H9 (cell line): Measurements from ENCODE around the gene HYI. TPM values are rescaled to one million over a fixed set of nuclear protein-coding genes. Genes with fewer than 3 reads are reported as not detected.
A peak's percentile ranks its signal among the peaks of the same experiment; 100 is the strongest.

ENCODE experiments used
- DNase-seq: peaks from one replicate; pipeline ENCODE4 v3.0.0-alpha.2; 2017
- H2AFZ ChIP-seq: one replicate; pipeline ENCODE4 v1.6.1; 2013; ENCODE audit warnings: mild to moderate bottlenecking, low read length, control low read depth, moderate library complexity
- H2AK5ac ChIP-seq: 2 replicates; pipeline ENCODE4 v1.6.1; 2013; ENCODE audit warnings: low read length, control low read depth, mixed read lengths; ENCODE audit not compliant: insufficient read length
- H2BK120ac ChIP-seq: one replicate; pipeline ENCODE4 v1.6.1; 2013; ENCODE audit warnings: low read depth, mild to moderate bottlenecking, low read length, control low read depth, inconsistent platforms; ENCODE audit not compliant: poor library complexity, severe bottlenecking
- H2BK12ac ChIP-seq: 2 replicates; pipeline ENCODE4 v1.6.1; 2013; ENCODE audit warnings: low read length, control low read depth, mixed read lengths, low read depth; ENCODE audit not compliant: insufficient read length
- H2BK15ac ChIP-seq: 2 replicates; pipeline ENCODE4 v1.6.1; 2013; ENCODE audit warnings: low read depth, low read length, control low read depth
- H2BK20ac ChIP-seq: one replicate; pipeline ENCODE4 v1.6.1; 2013; ENCODE audit warnings: low read depth, mild to moderate bottlenecking, low read length, control low read depth, inconsistent platforms; ENCODE audit not compliant: poor library complexity, severe bottlenecking
- H2BK5ac ChIP-seq: 2 replicates; pipeline ENCODE4 v1.6.1; 2013; ENCODE audit warnings: low read length, control low read depth, mixed read lengths; ENCODE audit not compliant: insufficient read length
- H3K14ac ChIP-seq: 2 replicates; pipeline ENCODE4 v1.6.1; 2013; ENCODE audit warnings: low read length, control low read depth; ENCODE audit not compliant: insufficient read depth
- H3K18ac ChIP-seq: 2 replicates; pipeline ENCODE4 v1.6.1; 2013; ENCODE audit warnings: low read depth, mild to moderate bottlenecking, mixed read lengths, low read length, control low read depth; ENCODE audit not compliant: insufficient read length
- H3K23ac ChIP-seq: 2 replicates; pipeline ENCODE4 v1.6.1; 2013; ENCODE audit warnings: low read length, control low read depth, mixed read lengths, low read depth; ENCODE audit not compliant: insufficient read length
- H3K23me2 ChIP-seq: 2 replicates; pipeline ENCODE4 v1.6.1; 2013; ENCODE audit warnings: low read depth, mild to moderate bottlenecking, mixed read lengths, low read length, control low read depth; ENCODE audit not compliant: insufficient read length, poor library complexity, severe bottlenecking
- H3K27ac ChIP-seq: 2 replicates; pipeline ENCODE4 v1.5.1; 2013; ENCODE audit warnings: low read length, control low read depth, mixed read lengths, low read depth; ENCODE audit not compliant: insufficient read length
- H3K27me3 ChIP-seq: 2 replicates; pipeline ENCODE4 v1.6.1; 2013; ENCODE audit warnings: low read length, control low read depth, inconsistent platforms; ENCODE audit not compliant: insufficient read depth
- H3K4ac ChIP-seq: 2 replicates; pipeline ENCODE4 v1.6.1; 2013; ENCODE audit warnings: low read depth, mild to moderate bottlenecking, control low read depth, inconsistent platforms, low read length, moderate library complexity
- H3K4me1 ChIP-seq: 2 replicates; pipeline ENCODE4 v1.6.1; 2013; ENCODE audit warnings: low read length, control low read depth, inconsistent platforms; ENCODE audit not compliant: insufficient read depth
- H3K4me2 ChIP-seq: 2 replicates; pipeline ENCODE4 v1.6.1; 2013; ENCODE audit warnings: low read length, control low read depth, mixed read lengths; ENCODE audit not compliant: insufficient read length, insufficient read depth
- H3K56ac ChIP-seq: 2 replicates; pipeline ENCODE4 v1.6.1; 2013; ENCODE audit warnings: low read depth, mild to moderate bottlenecking, mixed read lengths, low read length, control low read depth; ENCODE audit not compliant: insufficient read length
- H3K79me1 ChIP-seq: 2 replicates; pipeline ENCODE4 v1.6.1; 2013; ENCODE audit warnings: low read depth, mild to moderate bottlenecking, moderate library complexity, low read length, control low read depth, inconsistent platforms; ENCODE audit not compliant: insufficient read depth, poor library complexity, severe bottlenecking
- H3K79me2 ChIP-seq: 2 replicates; pipeline ENCODE4 v1.6.1; 2013; ENCODE audit warnings: low read length, control low read depth, inconsistent platforms; ENCODE audit not compliant: insufficient read depth
- H3K9ac ChIP-seq: 2 replicates; pipeline ENCODE4 v1.6.1; 2013; ENCODE audit warnings: low read length, control low read depth, mixed read lengths; ENCODE audit not compliant: insufficient read length; ENCODE audit errors: extremely low read depth
- H3K9me3 ChIP-seq: one replicate; pipeline ENCODE4 v1.6.1; 2013; ENCODE audit warnings: low read depth, low read length, inconsistent platforms; ENCODE audit not compliant: control insufficient read depth
- H3T11ph ChIP-seq: one replicate; pipeline ENCODE4 v1.6.1; 2013; ENCODE audit warnings: mild to moderate bottlenecking, low read length, control low read depth, inconsistent platforms
- H4K20me1 ChIP-seq: one replicate; pipeline ENCODE4 v1.6.1; 2013; ENCODE audit not compliant: control insufficient read depth, insufficient read length, insufficient read depth
- H4K5ac ChIP-seq: 2 replicates; pipeline ENCODE4 v1.6.1; 2013; ENCODE audit warnings: low read depth, mild to moderate bottlenecking, mixed read lengths, low read length, control low read depth; ENCODE audit not compliant: insufficient read length
- H4K8ac ChIP-seq: replicated peaks from 2 replicates; pipeline ENCODE4 v1.6.1; 2013; ENCODE audit warnings: low read length, control low read depth, mixed read lengths, low read depth; ENCODE audit not compliant: insufficient read length
- H4K91ac ChIP-seq: 2 replicates; pipeline ENCODE4 v1.6.1; 2013; ENCODE audit warnings: low read depth, mild to moderate bottlenecking, moderate library complexity, mixed read lengths, low read length, control low read depth; ENCODE audit not compliant: insufficient read length
- H3K27ac Mint-ChIP-seq, 3 experiments: 2 replicates in 2 of 3; 3 replicates in 1 of 3; pipeline ENCODE4 v1.8.0; 2020 to 2021; ENCODE audit warnings: mixed read lengths in 3 of 3, mild to moderate bottlenecking in 1 of 3, moderate library complexity in 1 of 3
- H3K27me3 Mint-ChIP-seq: 2 replicates; pipeline ENCODE4 v1.8.0; 2021; ENCODE audit warnings: low read depth, mild to moderate bottlenecking, moderate library complexity, mixed read lengths
- H3K36me3 Mint-ChIP-seq, 3 experiments: 2 replicates in 2 of 3; 3 replicates in 1 of 3; pipeline ENCODE4 v1.8.0; 2020 to 2021; ENCODE audit warnings: low read depth in 3 of 3, mixed read lengths in 3 of 3; ENCODE audit not compliant: insufficient read depth in 1 of 3
- H3K4me1 Mint-ChIP-seq, 2 experiments: 2 replicates each; pipeline ENCODE4 v1.8.0; 2020; ENCODE audit warnings: mixed read lengths in 2 of 2
- H3K4me3 Mint-ChIP-seq, 2 experiments: 2 replicates in 1 of 2; 3 replicates in 1 of 2; pipeline ENCODE4 v1.8.0; 2020 to 2021; ENCODE audit warnings: mild to moderate bottlenecking in 2 of 2, mixed read lengths in 2 of 2, moderate library complexity in 1 of 2
- H3K9me3 Mint-ChIP-seq, 2 experiments: 2 replicates in 1 of 2; 3 replicates in 1 of 2; pipeline ENCODE4 v1.8.0; 2020; ENCODE audit warnings: mild to moderate bottlenecking in 2 of 2, mixed read lengths in 2 of 2, moderate library complexity in 1 of 2
- CTCF ChIP-seq: fragments of 200-600 bp; sonication (generic); conservative IDR thresholded peaks from 3 replicates; pipeline ENCODE4 v1.8.0; 2021; ENCODE audit warnings: antibody characterized with exemption, mild to moderate bottlenecking
- WGBS: extraction: QIAGEN DNeasy Blood & Tissue Kit; methylation state at CpG from one replicate; pipeline ENCODE4 v1.1.7; 2013; ENCODE audit warnings: missing lambda C conversion rate, low lambda C conversion rate, mixed read lengths; ENCODE audit not compliant: insufficient read length; ENCODE audit errors: extremely low coverage; 5-methylcytosine and 5-hydroxymethylcytosine counted together
- total RNA-seq: library from RNA; stranded (reverse); gene quantifications from 2 replicates; pipeline ENCODE4 v1.2.1, GENCODE V29; 2021

Gene HYI
- total RNA-seq, 1 experiment from 2014 or later: 16.1 TPM

- WGBS: no CpG with 5 or more reads among the region's 22 CpGs
- no peaks in the 10 kb centered on the region for H3K79me2 ChIP-seq
- H3K4me3 Mint-ChIP-seq: peak overlapping the region in 1 of 2 experiments; percentile 80; a peak in 2 of 5 replicates
These were observed 1.8 kb downstream of the HYI start for GRCh38 chr1:43451701-43452532.

More at GRCh38 chr1:43451701-43452532, 1.8 kb downstream of the HYI start:
- no peak overlapping the region for H3K18ac ChIP-seq
- peaks cover 3% of the 10 kb centered on the region for H3K23me2 ChIP-seq
- H3K9me3 Mint-ChIP-seq: no peaks in the 10 kb centered on the region; a peak in 1 of 5 replicates
- no peak overlapping the region for H2AFZ ChIP-seq
- no peak overlapping the region for H2BK120ac ChIP-seq
- H3K27me3 Mint-ChIP-seq: peaks cover 9% of the 10 kb centered on the region
- H3K4ac ChIP-seq: no peak overlapping the region
- H3K4me2 ChIP-seq: no peak overlapping the region
- no peak overlapping the region for H4K8ac ChIP-seq
- peaks cover 31 to 57% (median 50%) of the 10 kb centered on the region in 3 experiments for H3K36me3 Mint-ChIP-seq
- no peak overlapping the region for H2BK12ac ChIP-seq
- no peak overlapping the region for H4K5ac ChIP-seq
- no peak overlapping the region for H3K56ac ChIP-seq
- H2AK5ac ChIP-seq: no peak overlapping the region
- H3K79me1 ChIP-seq: no peaks in the 10 kb centered on the region
- H3K4me1 Mint-ChIP-seq: peaks cover 21 to 23% of the 10 kb centered on the region in 2 experiments
- no peak overlapping the region for H3K27ac Mint-ChIP-seq
- peaks cover 2% of the 10 kb centered on the region for H4K20me1 ChIP-seq
- H3T11ph ChIP-seq: no peak overlapping the region
- H3K9ac ChIP-seq: no peak overlapping the region
- H2BK15ac ChIP-seq: no peak overlapping the region
- no peak overlapping the region for H2BK5ac ChIP-seq
- H3K14ac ChIP-seq: no peak overlapping the region
- TF ChIP-seq CTCF: no peak
- DNase-seq: no peak
- H2BK20ac ChIP-seq: no peak overlapping the region
- H3K27ac ChIP-seq: no peak overlapping the region
- no peaks in the 10 kb centered on the region for H3K27me3 ChIP-seq
- H3K23ac ChIP-seq: no peak overlapping the region
- H3K9me3 ChIP-seq: no peaks in the 10 kb centered on the region
- H3K4me1 ChIP-seq: no peaks in the 10 kb centered on the region; the same call in 1 of the 2 replicates
- H4K91ac ChIP-seq: no peak overlapping the region
